ENCODE data around the gene GOLGA1. TPM values are rescaled to one million over a fixed set of nuclear protein-coding genes. Genes with fewer than 3 reads are reported as not detected.

GOLGA1 gene
- total RNA-seq, 2 experiments from 2014 or later, result 19.0 to 19.2 TPM

DNA sequence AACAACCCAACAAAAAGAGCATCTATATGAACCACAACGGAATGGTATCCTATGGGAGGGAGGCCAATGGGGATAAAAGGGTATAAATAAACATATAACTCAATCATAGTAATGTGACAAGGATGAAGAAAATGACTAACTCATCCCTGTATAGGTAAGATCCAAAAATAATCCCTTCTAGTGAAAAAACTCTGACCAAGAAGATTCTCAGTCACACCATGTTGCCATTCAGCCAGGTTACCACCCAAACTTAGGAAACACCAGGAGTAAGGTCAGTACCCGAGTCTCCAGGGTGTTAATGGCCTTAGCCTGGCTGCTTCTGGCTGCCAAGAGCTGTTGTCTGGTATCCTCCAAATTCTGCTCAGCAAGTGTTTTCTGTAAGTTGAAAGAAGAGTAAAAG lies 32.8 kb downstream of the GOLGA1 start:
- ChIA-PET CTCF (ENCODE audit: unreplicated experiment) (no interaction called here), POLR2A (interaction anchor here (0.6 to 0.8 kb wide), 2 partner anchors 9 to 210 kb away, joined by 4 to 6 read pairs; no protein-coding TSS in a partner anchor)
- no peaks in the 10 kb centered on the region for H3K9me2 ChIP-seq (ENCODE audit: insufficient read depth, low read length)
- no peaks in the 10 kb centered on the region for H3K9me3 ChIP-seq (ENCODE audit: low read length)
- H3K79me2 ChIP-seq (ENCODE audit: insufficient read depth, low read depth, low read length), result no peaks in the 10 kb centered on the region
- no peak overlapping the region for H2AFZ ChIP-seq (ENCODE audit: low read length)
- H3K4me2 ChIP-seq (ENCODE audit: low read length), result no peak overlapping the region
- H3K4me1 ChIP-seq (ENCODE audit: insufficient read depth, low read length, poor library complexity, severe bottlenecking), result no peaks in the 10 kb centered on the region
- H4K20me1 ChIP-seq (ENCODE audit: insufficient read depth, low read length), result no peaks in the 10 kb centered on the region
- peaks cover 55% of the 10 kb centered on the region for H3K36me3 ChIP-seq (ENCODE audit: insufficient read depth, low read length)
- no TSS peak for BruUV-seq (replicated peaks)
- no peak overlapping the region for H3K27ac ChIP-seq (ENCODE audit: low read depth, low read length, poor library complexity, severe bottlenecking)
- no peak for TF ChIP-seq CTCF (conservative IDR thresholded peaks at IDR 0.05; ENCODE audit: low read length)
- TF ChIP-seq EZH2phosphoT487 (IDR thresholded peaks at IDR 0.05; ENCODE audit: borderline replicate concordance, low read depth, low read length), result no peak
- intact Hi-C loops (cut with micrococcal nuclease; ENCODE audit: unreplicated experiment), result no loop called here
- no peak for DNase-seq (ENCODE audit: low spot score)
- H3K4me3 ChIP-seq (ENCODE audit: low read depth, low read length, poor library complexity, severe bottlenecking), result no peak overlapping the region

DNA sequence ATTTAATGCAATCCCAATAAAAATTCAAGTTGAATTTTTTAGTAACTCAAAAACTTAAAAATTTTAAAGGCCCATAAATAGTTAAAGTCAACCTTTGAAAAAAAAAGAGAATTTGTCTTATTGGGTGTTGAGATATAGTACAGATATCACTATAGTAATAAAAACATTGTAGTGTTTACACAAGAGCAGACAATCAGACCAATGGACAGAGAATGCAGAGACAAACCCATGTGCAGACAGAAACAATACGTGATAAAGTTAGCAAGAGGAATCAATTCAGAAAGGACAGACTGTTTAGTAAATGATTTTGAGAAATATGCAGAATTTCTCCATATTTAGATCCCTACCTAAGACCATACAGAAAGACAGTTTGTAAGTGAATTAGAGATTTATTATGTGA lies 33.9 kb downstream of the GOLGA1 start:
- Histone ChIP-seq H3K36me3 (ENCODE audit: insufficient read depth, low read length) (peaks cover 56% of the 10 kb centered on the region), H3K9me3 (ENCODE audit: low read length) (no peaks in the 10 kb centered on the region), H3K79me2 (ENCODE audit: insufficient read depth, low read depth, low read length) (no peaks in the 10 kb centered on the region), H3K9me2 (ENCODE audit: insufficient read depth, low read length) (no peaks in the 10 kb centered on the region), H3K4me2 (ENCODE audit: low read length) (no peak overlapping the region), H3K4me1 (ENCODE audit: insufficient read depth, low read length, poor library complexity, severe bottlenecking) (no peaks in the 10 kb centered on the region), H3K4me3 (ENCODE audit: low read depth, low read length, poor library complexity, severe bottlenecking) (no peak overlapping the region), H3K27ac (ENCODE audit: low read depth, low read length, poor library complexity, severe bottlenecking) (no peak overlapping the region), H2AFZ (ENCODE audit: low read length) (no peak overlapping the region), H4K20me1 (ENCODE audit: insufficient read depth, low read length) (no peaks in the 10 kb centered on the region)
- BruUV-seq (replicated peaks), result no TSS peak
- no peak for DNase-seq (ENCODE audit: low spot score)
- TF ChIP-seq CTCF (conservative IDR thresholded peaks at IDR 0.05; ENCODE audit: low read length), result no peak
- ChIA-PET POLR2A (no interaction called here), CTCF (ENCODE audit: unreplicated experiment) (no interaction called here)
- intact Hi-C loops (cut with micrococcal nuclease; ENCODE audit: unreplicated experiment), result no loop called here

- no peak overlapping the region for H3K27ac ChIP-seq (ENCODE audit: low read depth, low read length, poor library complexity, severe bottlenecking)
- H2AFZ ChIP-seq (ENCODE audit: low read length), result no peak overlapping the region
- POLR2A ChIA-PET, result interaction anchor here (0.6 kb wide), 1 partner anchor 69 kb away, joined by 4 read pairs; no protein-coding TSS in a partner anchor
- intact Hi-C loops (cut with micrococcal nuclease; ENCODE audit: unreplicated experiment), result no loop called here
- H3K9me2 ChIP-seq (ENCODE audit: insufficient read depth, low read length), result no peaks in the 10 kb centered on the region
- no peak for DNase-seq (ENCODE audit: low spot score)
- peaks cover under 1% of the 10 kb centered on the region for H3K4me1 ChIP-seq (ENCODE audit: insufficient read depth, low read length, poor library complexity, severe bottlenecking)
- BruUV-seq (replicated peaks), result no TSS peak
- H4K20me1 ChIP-seq (ENCODE audit: insufficient read depth, low read length), result no peaks in the 10 kb centered on the region
- H3K9me3 ChIP-seq (ENCODE audit: low read length), result no peaks in the 10 kb centered on the region
- H3K36me3 ChIP-seq (ENCODE audit: insufficient read depth, low read length), result peaks cover 52% of the 10 kb centered on the region
- H3K79me2 ChIP-seq (ENCODE audit: insufficient read depth, low read depth, low read length), result no peaks in the 10 kb centered on the region
- CTCF ChIA-PET (ENCODE audit: unreplicated experiment), result no interaction called here
- H3K4me3 ChIP-seq (ENCODE audit: low read depth, low read length, poor library complexity, severe bottlenecking), result no peak overlapping the region
- no peak for TF ChIP-seq CTCF (conservative IDR thresholded peaks at IDR 0.05; ENCODE audit: low read length)
- TF ChIP-seq EZH2phosphoT487 (IDR thresholded peaks at IDR 0.05; ENCODE audit: borderline replicate concordance, low read depth, low read length), result no peak
- no peak overlapping the region for H3K4me2 ChIP-seq (ENCODE audit: low read length)
These were observed 41.0 kb downstream of the GOLGA1 start for GRCh38 chr9:124899845-124900244.
